Activated CD4-positive, alpha-beta T cell treated with anti-CD3 and anti-CD28 coated beads for 36 hours (primary cell): ENCODE results near the gene RTN1. TPM values are rescaled to one million over a fixed set of nuclear protein-coding genes. Genes with fewer than 3 reads are reported as not detected.
A peak's percentile ranks its signal among the peaks of the same experiment; 100 is the strongest.

Source experiments
- ATAC-seq: fragments of 200-7000 bp; cut with Tn5 transposase; one replicate; pipeline ENCODE4 v1.10.0; 2021; ENCODE audit warnings: mild to moderate bottlenecking, moderate library complexity
- CTCF ChIA-PET: fragments of 350-600 bp; sonication (Branson Sonifier 250); formaldehyde crosslinking; loops from one replicate; lab custom pipeline; 2021; ENCODE audit warnings: antibody characterized with exemption; lab: Charles Lee
- POLR2A ChIA-PET: fragments of 350-600 bp; sonication (Branson Sonifier 250); formaldehyde crosslinking; loops from one replicate; lab custom pipeline; 2021; ENCODE audit warnings: antibody characterized with exemption, inconsistent platforms; lab: Charles Lee
- DNase-seq: peaks from one replicate; pipeline ENCODE4 v3.0.0-alpha.2; 2020
- H3K27ac Mint-ChIP-seq: one replicate; pipeline ENCODE4 v1.8.0; 2021; ENCODE audit warnings: mixed read lengths
- H3K27me3 Mint-ChIP-seq: one replicate; pipeline ENCODE4 v1.8.0; 2021; ENCODE audit warnings: mixed read lengths
- H3K36me3 Mint-ChIP-seq: one replicate; pipeline ENCODE4 v1.8.0; 2021; ENCODE audit warnings: low read depth, mixed read lengths
- H3K4me1 Mint-ChIP-seq: one replicate; pipeline ENCODE4 v1.8.0; 2021; ENCODE audit warnings: mixed read lengths
- H3K4me3 Mint-ChIP-seq: one replicate; pipeline ENCODE4 v1.8.0; 2021; ENCODE audit warnings: mild to moderate bottlenecking, moderate library complexity, mixed read lengths
- H3K9me3 Mint-ChIP-seq: one replicate; pipeline ENCODE4 v1.8.0; 2021; ENCODE audit warnings: low read depth, mixed read lengths
- intact Hi-C, 2 experiments: fragments of 100-400 bp; cut with DNase I in 1 of 2; cut with micrococcal nuclease in 1 of 2; formaldehyde crosslinking; loops; one replicate each; pipeline versions ENCODE4 v1.14.2 to v1.15.1; 2022 to 2024; cut with DNase I, micrococcal nuclease
- total RNA-seq, 2 experiments: library from RNA; stranded (reverse); gene quantifications; one replicate each; pipeline ENCODE4 v1.2.3, GENCODE V29; 2021

Gene RTN1
- total RNA-seq, 2 experiments from 2014 or later: not detected

GRCh38 chr14:59619061-59619460 is 251.5 kb downstream of the RTN1 start:
- ChIA-PET POLR2A (no interaction called here), CTCF (no interaction called here)
- no peak for ATAC-seq
- Mint-ChIP-seq H3K9me3 (no peaks in the 10 kb centered on the region), H3K4me3 (no peak overlapping the region), H3K36me3 (no peaks in the 10 kb centered on the region), H3K27ac (no peak overlapping the region), H3K4me1 (no peaks in the 10 kb centered on the region), H3K27me3 (peaks cover 9% of the 10 kb centered on the region)
- intact Hi-C loops: no loop called here
- no peak for DNase-seq

GRCh38 chr14:59601056-59601455 is 269.5 kb downstream of the RTN1 start:
- ChIA-PET POLR2A (no interaction called here), CTCF (no interaction called here)
- intact Hi-C loops: no loop called here
- no peaks in the 10 kb centered on the region for H3K36me3 Mint-ChIP-seq
- H3K27me3 Mint-ChIP-seq: peaks cover 14% of the 10 kb centered on the region
- ATAC-seq (no peak), DNase-seq (no peak)
- H3K27ac Mint-ChIP-seq: no peak overlapping the region
- H3K4me3 Mint-ChIP-seq: no peak overlapping the region
- H3K9me3 Mint-ChIP-seq: no peaks in the 10 kb centered on the region
- no peaks in the 10 kb centered on the region for H3K4me1 Mint-ChIP-seq

- ChIA-PET CTCF (interaction anchor here (1.1 to 1.6 kb wide), 2 partner anchors 19 to 24 kb away, joined by 3 to 9 read pairs; partner anchors contain the start of gene CCDC175), POLR2A (no interaction called here)
- no peaks in the 10 kb centered on the region for H3K36me3 Mint-ChIP-seq
- no peaks in the 10 kb centered on the region for H3K4me1 Mint-ChIP-seq
- ATAC-seq (no peak), DNase-seq (no peak)
- H3K27ac Mint-ChIP-seq: no peak overlapping the region
- H3K4me3 Mint-ChIP-seq: no peak overlapping the region
- no peaks in the 10 kb centered on the region for H3K9me3 Mint-ChIP-seq
- peaks cover 16% of the 10 kb centered on the region for H3K27me3 Mint-ChIP-seq
- intact Hi-C loops: no loop called here
Measured at GRCh38 chr14:59600211-59600945, 270.2 kb downstream of the RTN1 start.

GRCh38 chr14:59595071-59595470 is 275.5 kb downstream of the RTN1 start:
- Mint-ChIP-seq H3K36me3 (no peaks in the 10 kb centered on the region), H3K27me3 (peaks cover 16% of the 10 kb centered on the region), H3K9me3 (peaks cover 3% of the 10 kb centered on the region), H3K4me1 (no peaks in the 10 kb centered on the region), H3K27ac (no peak overlapping the region), H3K4me3 (no peak overlapping the region)
- POLR2A ChIA-PET: no interaction called here
- intact Hi-C loops: no loop called here
- CTCF ChIA-PET: no interaction called here
- no peak for DNase-seq
- ATAC-seq: no peak

GRCh38 chr14:59591641-59592370 is 278.8 kb downstream of the RTN1 start:
- ATAC-seq (no peak), DNase-seq (no peak)
- Mint-ChIP-seq H3K4me1 (no peaks in the 10 kb centered on the region), H3K36me3 (no peaks in the 10 kb centered on the region), H3K27me3 (peaks cover 5% of the 10 kb centered on the region), H3K9me3 (peaks cover 3% of the 10 kb centered on the region), H3K27ac (no peak overlapping the region), H3K4me3 (no peak overlapping the region)
- POLR2A ChIA-PET: no interaction called here
- CTCF ChIA-PET: no interaction called here
- intact Hi-C loops: no loop called here

- CTCF ChIA-PET: interaction anchor here (2.9 kb wide), 1 partner anchor 11 kb away, joined by 16 read pairs; the partner anchor contains the start of gene CCDC175
- Mint-ChIP-seq H3K4me1 (peaks cover 5% of the 10 kb centered on the region), H3K27ac (no peak overlapping the region), H3K36me3 (no peaks in the 10 kb centered on the region), H3K27me3 (no peaks in the 10 kb centered on the region), H3K9me3 (peaks cover 3% of the 10 kb centered on the region), H3K4me3 (no peak overlapping the region)
- ATAC-seq (no peak), DNase-seq (no peak)
- POLR2A ChIA-PET: no interaction called here
- intact Hi-C loops: no loop called here
Measured at GRCh38 chr14:59588101-59588500, 282.5 kb downstream of the RTN1 start.

- peak overlapping the region; percentile 33 for H3K4me3 Mint-ChIP-seq
- no peaks in the 10 kb centered on the region for H3K36me3 Mint-ChIP-seq
- H3K4me1 Mint-ChIP-seq: peaks cover 5% of the 10 kb centered on the region
- ATAC-seq: no peak
- ChIA-PET CTCF (interaction anchor here (0.8 to 2.9 kb wide), 2 partner anchors 9 to 79 kb away, joined by 5 to 16 read pairs; partner anchors contain the start of gene CCDC175), POLR2A (no interaction called here)
- H3K9me3 Mint-ChIP-seq: no peaks in the 10 kb centered on the region
- peaks cover 2% of the 10 kb centered on the region for H3K27me3 Mint-ChIP-seq
- DNase-seq: no peak
- intact Hi-C loops: no loop called here
- H3K27ac Mint-ChIP-seq: no peak overlapping the region
Measured at GRCh38 chr14:59585891-59586554, 284.6 kb downstream of the RTN1 start.

- Mint-ChIP-seq H3K4me1 (peaks cover 5% of the 10 kb centered on the region), H3K27me3 (peaks cover 2% of the 10 kb centered on the region), H3K9me3 (no peaks in the 10 kb centered on the region), H3K27ac (no peak overlapping the region), H3K36me3 (no peaks in the 10 kb centered on the region), H3K4me3 (no peak overlapping the region)
- no peak for DNase-seq
- ChIA-PET POLR2A (no interaction called here), CTCF (no interaction called here)
- no peak for ATAC-seq
- intact Hi-C loops: no loop called here
Measured at GRCh38 chr14:59583755-59584154, 286.8 kb downstream of the RTN1 start.

GRCh38 chr14:59582845-59583509 is 287.6 kb downstream of the RTN1 start:
- Mint-ChIP-seq H3K27ac (no peak overlapping the region), H3K4me3 (no peak overlapping the region), H3K27me3 (peaks cover 4% of the 10 kb centered on the region), H3K36me3 (no peaks in the 10 kb centered on the region), H3K4me1 (peaks cover 5% of the 10 kb centered on the region), H3K9me3 (no peaks in the 10 kb centered on the region)
- intact Hi-C loops: no loop called here
- DNase-seq (peak; percentile 17), ATAC-seq (no peak)
- ChIA-PET CTCF (interaction anchor here (0.7 kb wide), 1 partner anchor 387 kb away, joined by 3 read pairs; no protein-coding TSS in a partner anchor), POLR2A (no interaction called here)

GRCh38 chr14:59582161-59582560 is 288.4 kb downstream of the RTN1 start:
- Mint-ChIP-seq H3K36me3 (no peaks in the 10 kb centered on the region), H3K9me3 (no peaks in the 10 kb centered on the region), H3K27ac (no peak overlapping the region), H3K4me1 (peaks cover 5% of the 10 kb centered on the region), H3K4me3 (no peak overlapping the region), H3K27me3 (peaks cover 6% of the 10 kb centered on the region)
- DNase-seq (no peak), ATAC-seq (no peak)
- ChIA-PET CTCF (interaction anchor here (1.6 kb wide), 1 partner anchor 18 kb away, joined by 3 read pairs; no protein-coding TSS in a partner anchor), POLR2A (no interaction called here)
- intact Hi-C loops: no loop called here

GRCh38 chr14:59580911-59581310 is 289.7 kb downstream of the RTN1 start:
- no peak for DNase-seq
- Mint-ChIP-seq H3K4me3 (no peak overlapping the region), H3K27me3 (peaks cover 8% of the 10 kb centered on the region), H3K4me1 (peaks cover 8% of the 10 kb centered on the region), H3K36me3 (no peaks in the 10 kb centered on the region), H3K9me3 (no peaks in the 10 kb centered on the region), H3K27ac (no peak overlapping the region)
- CTCF ChIA-PET: interaction anchor here (0.7 to 1.6 kb wide), 3 partner anchors 10 to 209 kb away, joined by 3 read pairs; no protein-coding TSS in a partner anchor
- intact Hi-C loops: no loop called here
- no peak for ATAC-seq
- POLR2A ChIA-PET: no interaction called here
